ENCODE measurements around the gene LRATD1.

LRATD1 gene

DNA sequence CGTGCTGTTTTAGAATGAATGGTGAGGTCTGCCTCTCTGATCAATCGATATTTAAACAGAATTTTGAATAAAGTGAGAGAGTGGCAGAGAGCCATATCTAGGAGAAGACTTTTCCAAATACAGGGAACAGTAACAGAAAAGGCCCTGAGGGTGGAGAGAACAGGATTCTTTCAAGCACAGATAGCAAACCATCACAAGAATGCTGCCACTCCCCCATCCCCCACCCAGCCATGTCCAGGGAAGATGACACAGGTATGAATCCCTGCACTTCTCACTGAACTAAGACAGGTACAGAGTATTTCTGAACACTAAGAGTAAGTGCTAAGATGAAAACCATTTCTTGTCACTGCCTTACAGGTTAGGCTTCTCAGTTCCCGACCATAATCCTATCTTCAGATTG lies 23.6 kb downstream of the LRATD1 start:
- ChIA-PET POLR2A (no interaction called here), CTCF (no interaction called here)
- DNase-seq (ENCODE audit: extremely low spot score): no peak
- TF ChIP-seq, protein P1, sequence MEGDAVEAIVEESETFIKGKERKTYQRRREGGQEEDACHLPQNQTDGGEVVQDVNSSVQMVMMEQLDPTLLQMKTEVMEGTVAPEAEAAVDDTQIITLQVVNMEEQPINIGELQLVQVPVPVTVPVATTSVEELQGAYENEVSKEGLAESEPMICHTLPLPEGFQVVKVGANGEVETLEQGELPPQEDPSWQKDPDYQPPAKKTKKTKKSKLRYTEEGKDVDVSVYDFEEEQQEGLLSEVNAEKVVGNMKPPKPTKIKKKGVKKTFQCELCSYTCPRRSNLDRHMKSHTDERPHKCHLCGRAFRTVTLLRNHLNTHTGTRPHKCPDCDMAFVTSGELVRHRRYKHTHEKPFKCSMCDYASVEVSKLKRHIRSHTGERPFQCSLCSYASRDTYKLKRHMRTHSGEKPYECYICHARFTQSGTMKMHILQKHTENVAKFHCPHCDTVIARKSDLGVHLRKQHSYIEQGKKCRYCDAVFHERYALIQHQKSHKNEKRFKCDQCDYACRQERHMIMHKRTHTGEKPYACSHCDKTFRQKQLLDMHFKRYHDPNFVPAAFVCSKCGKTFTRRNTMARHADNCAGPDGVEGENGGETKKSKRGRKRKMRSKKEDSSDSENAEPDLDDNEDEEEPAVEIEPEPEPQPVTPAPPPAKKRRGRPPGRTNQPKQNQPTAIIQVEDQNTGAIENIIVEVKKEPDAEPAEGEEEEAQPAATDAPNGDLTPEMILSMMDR (IDR thresholded peaks at IDR 0.05; ENCODE audit: control extremely low read depth, extremely low read depth, low read depth, missing control alignments): no peak

DNA sequence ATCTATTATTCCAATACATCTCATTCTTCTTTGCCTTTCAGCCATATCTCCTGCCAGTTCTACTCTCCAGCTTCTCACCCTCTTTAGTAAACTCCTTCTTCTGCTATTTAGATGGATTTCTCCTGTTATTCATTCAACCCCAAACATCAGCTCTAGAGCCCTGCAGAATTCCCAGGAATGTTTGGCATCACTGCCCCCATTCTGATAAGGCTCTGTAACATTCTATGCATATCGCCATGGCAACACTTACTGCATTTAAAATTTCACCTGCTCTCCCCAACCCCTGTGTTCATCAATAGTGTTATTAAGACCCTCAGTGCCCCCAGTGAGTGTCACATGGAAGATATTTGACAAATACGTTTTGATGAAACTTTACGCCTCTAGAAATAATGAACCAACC lies 28.6 kb downstream of the LRATD1 start:
- CTCF ChIA-PET: no interaction called here
- TF ChIP-seq, protein P1 (IDR thresholded peaks at IDR 0.05; ENCODE audit: control extremely low read depth, extremely low read depth, low read depth, missing control alignments): no peak
- POLR2A ChIA-PET: no interaction called here
- no peak for DNase-seq (ENCODE audit: extremely low spot score)

DNA sequence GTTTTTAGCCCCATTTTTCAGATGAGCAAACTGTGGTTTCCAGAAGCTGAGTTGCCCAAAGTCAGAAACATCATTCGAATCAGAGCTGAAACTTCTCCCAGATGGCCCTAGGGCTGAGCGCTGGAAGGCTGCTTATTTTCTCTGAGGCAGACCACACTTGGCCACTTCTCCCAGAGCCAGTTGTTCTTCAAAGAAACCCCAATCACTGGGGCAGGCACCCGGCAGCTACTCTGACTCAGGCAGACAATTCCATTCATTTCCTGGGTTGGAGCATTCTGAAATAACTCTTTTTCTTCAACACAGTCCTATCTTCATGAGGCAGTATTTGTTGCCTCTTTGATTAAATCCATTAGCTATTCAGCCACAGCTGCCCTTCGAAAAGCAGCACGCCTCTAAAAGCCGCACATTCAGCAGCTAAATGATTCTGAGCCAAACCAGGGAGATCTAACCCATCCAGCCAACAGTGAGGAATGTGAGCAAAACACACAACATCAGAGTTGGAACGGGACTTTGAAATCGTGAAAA lies 40.9 kb downstream of the LRATD1 start:
- no peak for DNase-seq (ENCODE audit: extremely low spot score)
- TF ChIP-seq, protein P1 (IDR thresholded peaks at IDR 0.05; ENCODE audit: control extremely low read depth, extremely low read depth, low read depth, missing control alignments): no peak
- ChIA-PET CTCF (interaction anchor here (1.6 to 5.3 kb wide), 2 partner anchors 9 to 13 kb away, joined by 3 to 31 read pairs; no protein-coding TSS in a partner anchor), POLR2A (no interaction called here)

DNA sequence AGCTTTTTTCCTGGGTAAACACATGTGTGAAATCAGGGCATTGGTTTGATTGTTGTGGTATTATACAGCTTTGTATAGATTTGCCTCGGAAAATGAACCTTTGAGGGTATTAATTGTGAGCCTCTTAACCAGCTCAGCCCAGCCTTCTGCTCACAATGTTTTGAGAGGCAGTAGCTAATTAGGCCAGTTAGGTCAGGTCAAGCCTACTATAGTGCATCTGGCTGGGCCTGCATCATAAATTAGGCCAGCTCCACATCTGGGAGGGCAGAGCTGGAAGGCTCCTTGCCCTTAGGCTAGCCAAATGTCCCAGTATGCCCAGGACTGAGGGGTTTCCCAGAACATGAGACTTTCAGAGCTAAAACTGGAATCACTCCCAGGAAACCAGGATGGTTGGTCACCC lies 43.0 kb downstream of the LRATD1 start:
- DNase-seq (ENCODE audit: extremely low spot score): no peak
- CTCF ChIA-PET: interaction anchor here (0.9 to 5.3 kb wide), 2 partner anchors 11 kb away, joined by 3 to 31 read pairs; no protein-coding TSS in a partner anchor
- POLR2A ChIA-PET: no interaction called here
- TF ChIP-seq, protein P1 (IDR thresholded peaks at IDR 0.05; ENCODE audit: control extremely low read depth, extremely low read depth, low read depth, missing control alignments): no peak

DNA sequence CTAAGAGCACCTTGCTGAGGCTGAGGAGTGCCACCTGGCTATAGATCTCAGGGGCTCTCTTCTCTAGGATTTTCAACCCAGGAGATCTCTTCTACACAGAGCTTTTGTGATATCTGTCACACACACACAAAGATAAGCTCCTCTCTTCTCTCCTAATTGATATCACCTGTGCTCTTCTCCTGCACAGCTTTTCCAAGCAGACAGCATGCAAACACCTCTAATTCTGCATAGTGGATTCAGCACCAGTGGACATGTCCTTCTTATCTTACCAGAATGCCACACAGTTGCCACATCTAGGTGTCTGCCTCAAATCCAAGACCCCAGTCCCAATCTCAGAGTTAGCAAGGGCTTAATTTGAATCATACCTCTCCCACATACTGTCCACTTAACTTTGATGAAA lies 43.9 kb downstream of the LRATD1 start:
- no peak for DNase-seq (ENCODE audit: extremely low spot score)
- CTCF ChIA-PET: interaction anchor here (5.3 kb wide), 1 partner anchor 11 kb away, joined by 31 read pairs; no protein-coding TSS in a partner anchor
- POLR2A ChIA-PET: no interaction called here
- TF ChIP-seq, protein P1 (IDR thresholded peaks at IDR 0.05; ENCODE audit: control extremely low read depth, extremely low read depth, low read depth, missing control alignments): no peak

DNA sequence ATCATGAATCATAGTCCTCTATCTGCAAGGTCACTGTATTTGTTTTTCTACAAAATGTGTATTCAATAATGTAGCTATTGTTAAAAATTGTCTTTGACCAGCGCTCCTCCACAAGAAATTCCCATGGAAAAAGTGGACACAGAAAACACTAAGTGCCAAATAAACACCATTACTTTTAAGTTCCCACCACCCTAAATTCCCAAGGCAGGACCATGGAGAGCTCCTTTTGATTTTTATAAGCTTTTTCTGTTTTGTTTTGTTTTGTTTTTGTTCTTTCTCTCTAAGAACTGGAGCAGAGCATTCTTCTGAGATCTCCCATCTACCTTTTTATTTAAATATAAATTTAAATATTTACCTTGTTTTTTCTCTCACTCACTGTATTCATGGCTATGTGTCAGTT lies 44.5 kb downstream of the LRATD1 start:
- no peak for DNase-seq (ENCODE audit: extremely low spot score)
- ChIA-PET POLR2A (no interaction called here), CTCF (interaction anchor here (1.1 to 5.3 kb wide), 2 partner anchors 10 to 12 kb away, joined by 4 to 31 read pairs; no protein-coding TSS in a partner anchor)
- TF ChIP-seq, protein P1 (IDR thresholded peaks at IDR 0.05; ENCODE audit: control extremely low read depth, extremely low read depth, low read depth, missing control alignments): no peak

Measured in GM10248 (cell line).